ENCODE results near the gene LOC128125822.

GRCh38 chr6:63523630-63524029 is 48.6 kb upstream of the LOC128125822 start:
- TF ChIP-seq CTCF (tag by site-specific recombination; IDR thresholded peaks at IDR 0.05) (no peak), PBX3 (CRISPR knock-in tag; IDR thresholded peaks at IDR 0.05) (no peak), ZNF792 (tag by site-specific recombination; IDR thresholded peaks at IDR 0.05) (no peak), ZNF510 (tag by site-specific recombination; IDR thresholded peaks at IDR 0.05; ENCODE audit: insufficient replicate concordance) (no peak), KLF17 (tag by site-specific recombination; IDR thresholded peaks at IDR 0.05) (no peak), TCF7L2 (IDR thresholded peaks at IDR 0.05; ENCODE audit: borderline replicate concordance, low read depth, low read length) (no peak), ZBTB10 (tag by site-specific recombination; IDR thresholded peaks at IDR 0.05) (no peak), ZBTB21 (tag by site-specific recombination; IDR thresholded peaks at IDR 0.05) (no peak), ZNF404 (tag by site-specific recombination; IDR thresholded peaks at IDR 0.05) (no peak), ZNF830 (tag by site-specific recombination; IDR thresholded peaks at IDR 0.05; ENCODE audit: low read depth) (no peak), TRIM28 (IDR thresholded peaks at IDR 0.05; ENCODE audit: borderline replicate concordance, low read length) (no peak), EGR2 (tag by site-specific recombination; IDR thresholded peaks at IDR 0.05; ENCODE audit: low read depth) (no peak), ZNF423 (tag by site-specific recombination; IDR thresholded peaks at IDR 0.05) (no peak)
